ENCODE data around the gene AUTS2. TPM values are rescaled to one million over a fixed set of nuclear protein-coding genes. Genes with fewer than 3 reads are reported as not detected.

Gene AUTS2
- polyA plus RNA-seq, 1 donor from 2014 or later, result 97.3 TPM

GRCh38 chr7:69912141-69912540 lies 313.9 kb downstream of the AUTS2 start:
- Histone ChIP-seq H3K27ac (ENCODE audit: low read length) (no peak overlapping the region), H3K4me2 (ENCODE audit: low read length) (no peak overlapping the region), H3K36me3 (ENCODE audit: insufficient read depth, low read length) (no peaks in the 10 kb centered on the region), H2AFZ (ENCODE audit: low read depth, low read length) (no peak overlapping the region), H3K4me3 (ENCODE audit: low read length) (no peak overlapping the region), H3K9me3 (ENCODE audit: low read length) (no peaks in the 10 kb centered on the region), H3F3A (ENCODE audit: insufficient read depth, low read length, poor library complexity, severe bottlenecking) (no peaks in the 10 kb centered on the region), H4K20me1 (ENCODE audit: insufficient read depth) (peaks cover 5% of the 10 kb centered on the region), H3K27me3 (ENCODE audit: insufficient read depth, low read depth, low read length) (no peaks in the 10 kb centered on the region), H3K79me2 (replicated peaks; ENCODE audit: insufficient read depth, low read length) (peaks cover 46% of the 10 kb centered on the region), H3K9me2 (ENCODE audit: insufficient read depth, low read length) (no peaks in the 10 kb centered on the region), H3K9ac (ENCODE audit: low read length) (no peak overlapping the region)
- no peak for TF ChIP-seq SMC3 (conservative IDR thresholded peaks at IDR 0.05; ENCODE audit: poor library complexity)
- no peak for TF ChIP-seq POLR2AphosphoS5 (IDR thresholded peaks at IDR 0.05)
- no peak for TF ChIP-seq MXI1 (conservative IDR thresholded peaks at IDR 0.05; ENCODE audit: poor library complexity, severe bottlenecking)
- TF ChIP-seq EZH2 (IDR thresholded peaks at IDR 0.05; ENCODE audit: borderline replicate concordance, insufficient read depth, low read length, poor library complexity, severe bottlenecking), result no peak
- TF ChIP-seq TAF1 (IDR thresholded peaks at IDR 0.05; ENCODE audit: low read depth), result no peak
- TF ChIP-seq REST (IDR thresholded peaks at IDR 0.05; ENCODE audit: borderline replicate concordance), result no peak
- no peak for TF ChIP-seq CTCF (IDR thresholded peaks at IDR 0.05; ENCODE audit: poor library complexity, severe bottlenecking)
- no peak for TF ChIP-seq RAD21 (conservative IDR thresholded peaks at IDR 0.05)
- TF ChIP-seq EP300 (conservative IDR thresholded peaks at IDR 0.05; ENCODE audit: poor library complexity, severe bottlenecking), result no peak

GRCh38 chr7:69912846-69913245 lies 314.6 kb downstream of the AUTS2 start:
- Histone ChIP-seq H3K9me2 (ENCODE audit: insufficient read depth, low read length) (no peaks in the 10 kb centered on the region), H3K27me3 (ENCODE audit: insufficient read depth, low read depth, low read length) (no peaks in the 10 kb centered on the region), H3K36me3 (ENCODE audit: insufficient read depth, low read length) (no peaks in the 10 kb centered on the region), H3F3A (ENCODE audit: insufficient read depth, low read length, poor library complexity, severe bottlenecking) (no peaks in the 10 kb centered on the region), H2AFZ (ENCODE audit: low read depth, low read length) (no peak overlapping the region), H3K9ac (ENCODE audit: low read length) (no peak overlapping the region), H3K4me2 (ENCODE audit: low read length) (no peak overlapping the region), H3K4me3 (ENCODE audit: low read length) (no peak overlapping the region), H3K79me2 (replicated peaks; ENCODE audit: insufficient read depth, low read length) (peaks cover 50% of the 10 kb centered on the region), H3K27ac (ENCODE audit: low read length) (no peak overlapping the region), H4K20me1 (ENCODE audit: insufficient read depth) (no peaks in the 10 kb centered on the region), H3K9me3 (ENCODE audit: low read length) (no peaks in the 10 kb centered on the region)
- no peak for TF ChIP-seq POLR2AphosphoS5 (IDR thresholded peaks at IDR 0.05)
- no peak for TF ChIP-seq MXI1 (conservative IDR thresholded peaks at IDR 0.05; ENCODE audit: poor library complexity, severe bottlenecking)
- no peak for TF ChIP-seq RAD21 (conservative IDR thresholded peaks at IDR 0.05)
- TF ChIP-seq REST (IDR thresholded peaks at IDR 0.05; ENCODE audit: borderline replicate concordance), result no peak
- TF ChIP-seq EZH2 (IDR thresholded peaks at IDR 0.05; ENCODE audit: borderline replicate concordance, insufficient read depth, low read length, poor library complexity, severe bottlenecking), result no peak
- no peak for TF ChIP-seq CTCF (IDR thresholded peaks at IDR 0.05; ENCODE audit: poor library complexity, severe bottlenecking)
